Heart right ventricle (tissue), 16 donors: Measurements from ENCODE around the gene CSNK1G2. TPM values are rescaled to one million over a fixed set of nuclear protein-coding genes. Genes with fewer than 3 reads are reported as not detected.
A peak's percentile ranks its signal among the peaks of the same experiment; 100 is the strongest.

ENCODE experiments used
- ATAC-seq, 8 donors: fragments of 200-7000 bp; cut with Tn5 transposase; one replicate each; pipeline ENCODE4 v1.9.1; 2020; ENCODE audit warnings: mild to moderate bottlenecking in 8 of 8, moderate library complexity in 8 of 8, moderate number of reproducible peaks in 1 of 8
- DNase-seq, 2 donors: peaks; one replicate each; pipeline ENCODE4 v3.0.0-alpha.2; 2020
- H3K27ac ChIP-seq, 10 donors: fragments of 200-600 bp; sonication (generic) in 2 of 10; one replicate each; pipeline versions ENCODE4 v1.5.0 to v1.8.0; 2020 to 2022; ENCODE audit warnings: mild to moderate bottlenecking in 3 of 10
- H3K27me3 ChIP-seq, 7 donors: fragments of 200-600 bp; one replicate each; pipeline ENCODE4 v1.8.0; 2021 to 2022; ENCODE audit warnings: mild to moderate bottlenecking in 2 of 7
- H3K36me3 ChIP-seq, 9 donors: fragments of 200-600 bp; sonication (generic) in 1 of 9; one replicate each; pipeline versions ENCODE4 v1.5.0 to v1.8.0; 2020 to 2022; ENCODE audit warnings: mild to moderate bottlenecking in 2 of 9
- H3K4me1 ChIP-seq, 9 donors: fragments of 200-600 bp; sonication (generic) in 1 of 9; one replicate each; pipeline versions ENCODE4 v1.5.0 to v1.8.0; 2020 to 2022; ENCODE audit warnings: mild to moderate bottlenecking in 4 of 9
- H3K4me3 ChIP-seq, 10 donors: fragments of 200-600 bp; sonication (generic) in 2 of 10; one replicate each; pipeline versions ENCODE4 v1.5.0 to v1.8.0; 2020 to 2022; ENCODE audit warnings: mild to moderate bottlenecking in 7 of 10, moderate library complexity in 2 of 10
- H3K9me3 ChIP-seq, 11 donors: fragments of 200-600 bp in 10 of 11; sonication (generic) in 2 of 11; one replicate each; pipeline versions ENCODE4 v1.5.0 to v1.8.0; 2013 to 2022; ENCODE audit warnings: mild to moderate bottlenecking in 2 of 11, control low read depth in 1 of 11, moderate library complexity in 1 of 11
- WGBS, 2 donors: extraction: QIAGEN DNeasy Blood & Tissue Kit; methylation state at CpG; one replicate each; pipeline ENCODE4 v1.1.7; 2013; ENCODE audit warnings: inconsistent platforms in 1 of 2; 5-methylcytosine and 5-hydroxymethylcytosine counted together
- intact Hi-C, 10 donors: fragments of 100-400 bp; cut with DNase I; formaldehyde crosslinking; loops; one replicate each; pipeline versions ENCODE4 v1.11.1 to v1.14.2; 2022
- polyA plus RNA-seq, 2 donors: library from polyadenylated mRNA; stranded (reverse); fragments of 200-250 nt; gene quantifications; one replicate each; pipeline ENCODE4 v1.2.3, GENCODE V29; 2013
- total RNA-seq, 10 donors: library from RNA; stranded (reverse); fragmentation: NEBNext Ultra II Directional in 3 of 10; extraction: Animal tissue kit (Norgen Biotek cat#: 25700) in 3 of 10; gene quantifications; one replicate each; pipeline versions ENCODE4 v1.2.1 to v1.2.4, GENCODE V29; 2021 to 2023
- TF ChIP-seq, protein P1 (sequence below), 9 donors: fragments of 200-600 bp; sonication (generic) in 2 of 9; IDR thresholded peaks; one replicate each; pipeline versions ENCODE4 v1.5.0 to v1.8.0; 2021 to 2022; ENCODE audit warnings: antibody characterized with exemption in 9 of 9, mild to moderate bottlenecking in 5 of 9, moderate library complexity in 1 of 9
- donor health status: Arrhythmogenic right ventricular cardiomyopathy.
- donor health status: ischemic (EF 13 %, LVEDD 7.1; RV severe dilation, severe dysfunction).
- donor health status: healthy with polysubstance abuse.
- donor health status: DM: no; HTN: yes; CAD: no.
- donor health status: DM: no; HTN: no; CAD: no.
- donor health status: ischemic (EF 25% LVEDD 6.9; RV normal size, moderate dysfunction).
- donor health status: ischemic (EF 25% LVEDD 5.7; RV mildly dilated, moderate dysfunction).
- donor health status: healthy.
- donor health status: DM: yes; HTN: yes; CAD: no.
- donor health status: Ischemic cardiomyopathy.
- donor health status: ischemic (EF 35%, LVEDD 5.7; RV mildly dilated, moderate dysfunction).
- donor health status: nonischemic (EF 11% LVEDD 7.7; RV severe dilation, severe dysfunction).
- donor health status: DM: yes; HTN: yes; CAD: no.
- donor health status: PGD.
- donor health status: ischemic (EF 29% LVEDD 5.4; RV normal size, mild dysfunction).
- donor health status: nonischemic (EF 23%, LVEDD 6.1; RV moderate dilation, normal function).

CSNK1G2 gene
- total and polyA plus RNA-seq, 12 donors, result 17.7 to 35.2 (median 23.9) TPM

GRCh38 chr19:1944088-1944915, 3.3 kb downstream of the CSNK1G2 start:
- TF ChIP-seq, protein P1, sequence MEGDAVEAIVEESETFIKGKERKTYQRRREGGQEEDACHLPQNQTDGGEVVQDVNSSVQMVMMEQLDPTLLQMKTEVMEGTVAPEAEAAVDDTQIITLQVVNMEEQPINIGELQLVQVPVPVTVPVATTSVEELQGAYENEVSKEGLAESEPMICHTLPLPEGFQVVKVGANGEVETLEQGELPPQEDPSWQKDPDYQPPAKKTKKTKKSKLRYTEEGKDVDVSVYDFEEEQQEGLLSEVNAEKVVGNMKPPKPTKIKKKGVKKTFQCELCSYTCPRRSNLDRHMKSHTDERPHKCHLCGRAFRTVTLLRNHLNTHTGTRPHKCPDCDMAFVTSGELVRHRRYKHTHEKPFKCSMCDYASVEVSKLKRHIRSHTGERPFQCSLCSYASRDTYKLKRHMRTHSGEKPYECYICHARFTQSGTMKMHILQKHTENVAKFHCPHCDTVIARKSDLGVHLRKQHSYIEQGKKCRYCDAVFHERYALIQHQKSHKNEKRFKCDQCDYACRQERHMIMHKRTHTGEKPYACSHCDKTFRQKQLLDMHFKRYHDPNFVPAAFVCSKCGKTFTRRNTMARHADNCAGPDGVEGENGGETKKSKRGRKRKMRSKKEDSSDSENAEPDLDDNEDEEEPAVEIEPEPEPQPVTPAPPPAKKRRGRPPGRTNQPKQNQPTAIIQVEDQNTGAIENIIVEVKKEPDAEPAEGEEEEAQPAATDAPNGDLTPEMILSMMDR (IDR thresholded peaks at IDR 0.05), result no peak
- Histone ChIP-seq H3K27me3 (no peaks in the 10 kb centered on the region), H3K4me1 (peaks cover 9 to 54% (median 33%) of the 10 kb centered on the region in 9 donors), H3K9me3 (no peaks in the 10 kb centered on the region), H3K36me3 (peaks cover 0 to 5% (median 0%) of the 10 kb centered on the region in 9 donors), H3K27ac (peak overlapping the region in 1 of 10 donors; percentile 85), H3K4me3 (peak overlapping the region in 1 of 10 donors; percentile 58)
- DNase-seq, result no peak
- intact Hi-C loops, result no loop called here
- WGBS, 2 donors, result 87 to 88% methylated on average over 41 to 42 of the region's 42 CpGs
- ATAC-seq, result no peak

DNA sequence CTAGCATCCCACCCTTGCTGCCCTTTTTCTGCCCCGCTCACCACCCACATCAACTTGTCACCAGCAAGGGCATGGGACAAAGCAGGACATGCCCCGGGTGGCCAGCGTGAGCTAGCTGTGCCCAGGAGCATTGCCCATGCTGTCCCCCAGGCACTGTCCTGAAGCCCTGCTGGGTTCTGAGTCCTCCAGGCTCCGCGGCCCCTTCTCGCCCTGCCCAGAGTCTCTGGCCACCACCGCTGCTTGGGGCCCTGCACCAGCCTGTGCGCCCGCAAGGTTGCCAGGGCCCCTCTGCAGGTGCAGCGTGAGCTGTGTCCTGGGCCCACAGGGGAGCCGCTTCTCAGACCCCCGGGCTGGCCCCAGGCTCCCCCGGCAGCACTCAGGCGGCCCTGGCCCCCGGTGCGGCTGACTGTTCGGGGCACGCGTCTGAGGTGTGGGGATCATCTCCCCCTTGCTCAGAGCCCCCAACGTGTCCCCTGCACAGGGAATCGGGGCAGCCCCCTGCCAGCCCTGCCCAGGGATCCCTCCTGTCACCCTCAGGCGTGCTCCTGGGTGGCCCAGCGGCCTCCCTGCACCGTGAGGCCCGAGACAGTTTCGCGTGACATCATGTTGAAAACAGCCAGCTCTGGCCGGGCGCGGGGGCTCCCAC, 4.1 kb downstream of the CSNK1G2 start:
- peaks cover 0 to 13% (median 0%) of the 10 kb centered on the region in 9 donors for H3K36me3 ChIP-seq
- intact Hi-C loops, result no loop called here
- H3K9me3 ChIP-seq, result no peaks in the 10 kb centered on the region
- TF ChIP-seq, protein P1 (IDR thresholded peaks at IDR 0.05), result no peak
- WGBS, 2 donors, result 92% methylated on average over 30 of the region's 30 CpGs
- no peak overlapping the region for H3K27ac ChIP-seq
- peaks cover 9 to 47% (median 26%) of the 10 kb centered on the region in 9 donors for H3K4me1 ChIP-seq
- H3K27me3 ChIP-seq, result no peaks in the 10 kb centered on the region
- no peak for DNase-seq
- no peak for ATAC-seq
- no peak overlapping the region for H3K4me3 ChIP-seq

GRCh38 chr19:1945899-1946298, 4.9 kb downstream of the CSNK1G2 start:
- TF ChIP-seq, protein P1 (IDR thresholded peaks at IDR 0.05), result peak; percentile 36 to 67 (median 55)
- H3K4me3 ChIP-seq, result no peak overlapping the region
- no peaks in the 10 kb centered on the region for H3K9me3 ChIP-seq
- WGBS, 2 donors, result 61 to 63% methylated on average over 18 of the region's 18 CpGs
- ATAC-seq, result no peak
- no peak overlapping the region for H3K27ac ChIP-seq
- peaks cover 0 to 20% (median 0%) of the 10 kb centered on the region in 9 donors for H3K36me3 ChIP-seq
- no peaks in the 10 kb centered on the region for H3K27me3 ChIP-seq
- intact Hi-C loops, result no loop called here
- DNase-seq, result peak in 1 of 2 donors; percentile 32
- H3K4me1 ChIP-seq, result peaks cover 9 to 42% (median 22%) of the 10 kb centered on the region in 9 donors

- peaks cover 0 to 27% (median 0%) of the 10 kb centered on the region in 9 donors for H3K36me3 ChIP-seq
- H3K4me1 ChIP-seq, result peaks cover 4 to 37% (median 16%) of the 10 kb centered on the region in 9 donors
- TF ChIP-seq, protein P1 (IDR thresholded peaks at IDR 0.05), result no peak
- peak in 2 of 8 donors; percentile 2 to 6 for ATAC-seq
- intact Hi-C loops, result no loop called here
- no peaks in the 10 kb centered on the region for H3K9me3 ChIP-seq
- H3K4me3 ChIP-seq, result no peak overlapping the region
- 86 to 89% methylated on average over 34 of the region's 34 CpGs for WGBS, 2 donors
- no peak for DNase-seq
- no peaks in the 10 kb centered on the region for H3K27me3 ChIP-seq
- no peak overlapping the region for H3K27ac ChIP-seq
These were observed 6.8 kb downstream of the CSNK1G2 start for GRCh38 chr19:1947651-1948209.
